HG02943 (cell line): ENCODE results near the gene DEF6.

Experiments
- ATAC-seq: cut with Tn5 transposase; IDR thresholded peaks from one replicate; pipeline ENCODE4 v1.9.1; 2021; ENCODE audit warnings: mild to moderate bottlenecking, low read depth, moderate library complexity; ENCODE audit not compliant: unreplicated experiment

Gene DEF6, protein sequence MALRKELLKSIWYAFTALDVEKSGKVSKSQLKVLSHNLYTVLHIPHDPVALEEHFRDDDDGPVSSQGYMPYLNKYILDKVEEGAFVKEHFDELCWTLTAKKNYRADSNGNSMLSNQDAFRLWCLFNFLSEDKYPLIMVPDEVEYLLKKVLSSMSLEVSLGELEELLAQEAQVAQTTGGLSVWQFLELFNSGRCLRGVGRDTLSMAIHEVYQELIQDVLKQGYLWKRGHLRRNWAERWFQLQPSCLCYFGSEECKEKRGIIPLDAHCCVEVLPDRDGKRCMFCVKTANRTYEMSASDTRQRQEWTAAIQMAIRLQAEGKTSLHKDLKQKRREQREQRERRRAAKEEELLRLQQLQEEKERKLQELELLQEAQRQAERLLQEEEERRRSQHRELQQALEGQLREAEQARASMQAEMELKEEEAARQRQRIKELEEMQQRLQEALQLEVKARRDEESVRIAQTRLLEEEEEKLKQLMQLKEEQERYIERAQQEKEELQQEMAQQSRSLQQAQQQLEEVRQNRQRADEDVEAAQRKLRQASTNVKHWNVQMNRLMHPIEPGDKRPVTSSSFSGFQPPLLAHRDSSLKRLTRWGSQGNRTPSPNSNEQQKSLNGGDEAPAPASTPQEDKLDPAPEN

DNA sequence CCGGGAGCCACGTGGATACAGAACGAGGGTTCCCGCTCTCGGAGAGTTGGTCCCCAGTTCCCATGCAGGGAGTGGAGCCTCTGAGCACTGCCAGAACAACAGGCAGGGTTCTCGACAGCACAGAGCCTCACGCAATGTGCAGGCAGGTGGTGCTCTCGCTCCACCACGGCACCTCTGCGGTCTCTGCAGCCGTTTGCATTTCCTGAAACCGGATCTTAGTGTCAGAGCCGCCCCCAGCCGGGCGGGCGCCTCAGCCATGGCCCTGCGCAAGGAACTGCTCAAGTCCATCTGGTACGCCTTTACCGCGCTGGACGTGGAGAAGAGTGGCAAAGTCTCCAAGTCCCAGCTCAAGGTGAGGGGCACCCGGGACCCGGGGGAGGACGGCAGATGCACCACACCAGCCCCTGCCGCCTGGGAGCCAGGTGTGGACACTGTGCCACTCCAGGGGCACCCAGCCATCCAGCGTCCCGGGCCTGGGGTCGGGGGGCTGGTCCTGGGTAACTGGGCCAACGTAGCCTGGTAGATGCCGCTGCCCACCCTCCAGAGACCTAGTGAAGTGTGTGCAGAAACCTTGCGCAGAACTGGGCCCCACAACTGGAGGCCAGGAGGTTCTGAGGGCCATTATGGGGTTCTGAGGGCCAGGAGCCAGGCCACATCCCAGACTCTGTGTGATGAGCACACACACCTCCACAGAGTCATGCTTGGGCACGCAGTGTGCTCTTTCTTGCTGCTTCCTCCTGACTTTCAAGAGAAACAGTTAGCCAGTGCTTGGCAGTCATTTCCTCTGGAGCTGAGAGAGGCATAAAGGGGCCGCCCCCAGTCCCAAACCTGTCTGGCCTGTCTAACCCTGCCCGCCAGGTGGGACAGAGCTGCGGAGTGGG, at the start of gene DEF6:
DEF6 (plus strand) TSS at position 218 of the 881 bp plus-strand sequence; CDS start at position 257, 39 bp downstream.
- ATAC-seq = peak; percentile 69

DNA sequence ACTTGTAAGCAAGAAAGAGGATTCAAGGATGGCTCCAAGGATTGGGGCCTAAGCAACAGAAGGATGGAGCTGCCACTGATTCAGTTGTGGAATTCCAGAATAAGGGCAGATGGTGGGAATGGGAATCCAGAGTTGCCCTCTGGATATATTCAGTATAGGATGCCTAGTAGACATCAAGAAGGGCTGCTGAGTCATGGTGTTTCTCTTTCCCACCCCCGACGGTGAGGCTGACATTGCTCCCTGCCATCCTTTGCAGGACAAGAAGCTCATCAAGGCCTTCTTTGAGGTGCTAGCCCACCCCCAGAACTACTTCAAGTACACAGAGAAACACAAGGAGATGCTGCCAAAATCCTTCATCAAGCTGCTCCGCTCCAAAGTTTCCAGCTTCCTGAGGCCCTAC, 49.3 kb upstream of the DEF6 start:
- no peak for ATAC-seq

DNA sequence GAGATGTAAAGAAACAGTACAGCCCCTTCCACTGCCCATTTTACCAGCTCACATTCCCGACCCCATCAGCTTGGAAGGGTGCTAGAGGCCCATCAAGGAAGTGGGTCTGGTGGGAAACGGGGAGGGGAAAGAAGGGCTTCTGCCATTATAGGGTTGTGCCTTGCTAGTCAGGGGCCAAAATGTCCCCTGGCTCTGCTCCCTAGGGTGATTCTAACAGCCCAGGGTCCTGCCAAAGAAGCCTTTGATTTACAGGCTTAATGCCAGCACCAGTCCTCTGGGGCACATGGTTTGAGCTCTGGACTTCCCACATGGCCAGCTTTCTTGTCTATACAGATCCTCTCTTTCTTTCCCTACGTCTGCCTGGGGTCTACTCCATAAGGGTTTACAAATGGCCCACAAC, 48.7 kb upstream of the DEF6 start:
- ATAC-seq = no peak

DNA sequence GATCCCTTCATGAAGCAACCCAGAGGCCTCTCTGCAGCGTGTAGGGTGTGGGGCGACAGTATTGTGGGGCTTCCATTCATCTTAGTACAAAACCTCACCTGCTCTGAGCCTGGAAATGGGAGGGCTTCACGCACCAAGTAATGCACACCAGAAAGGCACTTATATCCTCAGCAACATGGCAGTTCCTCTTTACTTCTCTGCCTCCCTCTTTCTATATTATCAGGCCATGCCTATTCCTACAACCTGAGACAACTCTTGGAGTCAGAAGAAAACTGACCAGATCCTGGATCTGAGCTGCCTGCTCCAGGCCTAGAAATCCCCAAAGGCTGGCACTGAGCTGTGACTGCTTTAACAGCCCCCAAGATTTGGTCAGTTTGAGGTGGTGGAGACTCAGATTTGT, 45.7 kb upstream of the DEF6 start:
- ATAC-seq = no peak

DNA sequence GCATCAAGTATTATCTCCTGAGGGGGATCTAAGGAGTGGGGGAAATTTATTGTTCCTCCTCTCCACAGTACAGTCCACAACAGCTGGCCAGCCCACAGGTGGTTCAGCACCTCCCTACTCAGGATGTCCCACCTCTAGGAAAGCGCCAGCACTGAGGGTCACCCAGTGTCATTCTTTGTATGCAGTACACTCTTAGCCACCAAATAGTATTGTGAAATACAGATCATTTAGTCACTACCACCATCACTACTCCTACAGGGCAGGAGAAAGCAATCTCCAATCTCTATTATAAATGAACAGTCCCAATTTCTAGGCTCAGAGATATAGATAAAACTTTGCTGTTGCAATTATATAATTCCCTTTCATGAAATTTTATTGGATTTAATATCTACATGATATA, 44.4 kb upstream of the DEF6 start:
- ATAC-seq = no peak

DNA sequence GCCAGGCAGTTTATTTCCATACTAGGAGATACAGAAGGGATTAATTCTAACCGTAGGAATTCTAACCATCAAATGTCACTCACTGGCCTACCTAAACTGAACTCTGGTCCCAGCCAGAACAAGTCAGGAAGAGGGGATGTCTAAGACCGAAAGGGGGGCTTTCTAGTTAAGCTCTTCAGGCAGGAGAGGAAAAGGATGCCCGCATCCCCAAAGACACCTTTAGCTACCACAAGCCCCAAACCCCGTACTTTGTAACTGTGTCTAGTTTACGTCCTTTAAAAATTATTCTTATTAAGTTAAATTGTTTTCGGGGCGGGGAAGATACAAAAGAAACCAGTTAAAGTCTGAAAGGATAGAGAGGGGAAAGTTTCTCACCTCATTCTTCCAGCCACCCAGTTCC, 39.3 kb upstream of the DEF6 start:
- no peak for ATAC-seq

DNA sequence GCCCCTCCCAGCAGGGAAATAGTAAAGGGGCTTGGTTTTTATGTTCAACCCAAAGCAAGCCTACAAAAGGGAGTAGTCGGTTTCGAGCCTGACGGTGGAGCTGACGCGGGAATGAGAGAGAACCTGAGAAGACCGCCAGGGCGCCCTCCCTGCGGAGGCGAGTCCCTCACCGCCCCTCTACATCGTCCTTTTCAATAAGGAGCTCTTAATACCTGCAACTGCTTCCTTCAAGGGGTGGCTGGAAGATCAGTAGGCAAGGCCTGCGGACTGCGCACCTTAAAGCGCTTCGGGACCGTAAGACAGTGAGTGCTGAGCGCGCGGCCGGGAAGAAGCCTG, 38.8 kb upstream of the DEF6 start:
- no peak for ATAC-seq

DNA sequence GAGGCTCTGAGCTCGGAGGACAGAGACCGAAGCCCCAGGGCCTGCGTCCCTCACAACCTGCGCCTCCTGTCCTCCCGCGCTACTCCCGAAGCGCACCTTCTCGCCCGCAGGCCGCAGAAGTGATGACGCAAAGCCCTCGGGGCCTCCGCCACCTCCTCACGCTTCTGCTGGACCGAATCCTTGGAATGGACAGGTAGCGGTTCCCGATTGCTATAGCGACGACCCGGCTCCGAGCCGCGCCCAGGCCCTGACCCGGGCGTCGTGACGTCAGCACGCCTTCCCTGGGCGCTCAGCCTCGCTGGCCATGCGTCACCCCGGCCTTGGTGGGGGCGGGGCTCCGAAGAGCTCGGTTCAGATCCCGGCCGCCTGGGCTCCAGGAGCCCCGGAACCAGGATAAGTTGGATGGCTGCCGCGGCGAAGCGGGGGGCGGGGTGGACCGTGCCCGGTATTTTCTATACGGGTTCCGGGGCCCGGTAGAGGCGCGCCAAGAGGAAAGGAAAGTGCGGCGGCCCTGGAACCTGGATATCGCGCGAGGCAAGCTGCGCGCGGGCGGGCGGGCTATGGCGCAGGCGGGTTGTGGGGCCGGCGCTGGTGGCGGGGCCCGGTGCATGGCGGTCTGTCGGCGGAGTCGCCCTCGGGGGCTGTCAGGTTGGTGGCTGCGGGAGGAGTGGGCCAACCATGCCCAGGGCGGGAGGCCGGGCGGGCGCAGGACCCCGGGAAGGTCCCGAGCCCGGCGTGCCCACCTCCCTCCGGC, 38.2 kb upstream of the DEF6 start, which contains the start of gene ZNF76:
ZNF76 (plus strand) TSS at position 542 of the 754 bp plus-strand sequence. CDS start 21,417 bp downstream, outside the sequence.
- ATAC-seq = peak; percentile 86

DNA sequence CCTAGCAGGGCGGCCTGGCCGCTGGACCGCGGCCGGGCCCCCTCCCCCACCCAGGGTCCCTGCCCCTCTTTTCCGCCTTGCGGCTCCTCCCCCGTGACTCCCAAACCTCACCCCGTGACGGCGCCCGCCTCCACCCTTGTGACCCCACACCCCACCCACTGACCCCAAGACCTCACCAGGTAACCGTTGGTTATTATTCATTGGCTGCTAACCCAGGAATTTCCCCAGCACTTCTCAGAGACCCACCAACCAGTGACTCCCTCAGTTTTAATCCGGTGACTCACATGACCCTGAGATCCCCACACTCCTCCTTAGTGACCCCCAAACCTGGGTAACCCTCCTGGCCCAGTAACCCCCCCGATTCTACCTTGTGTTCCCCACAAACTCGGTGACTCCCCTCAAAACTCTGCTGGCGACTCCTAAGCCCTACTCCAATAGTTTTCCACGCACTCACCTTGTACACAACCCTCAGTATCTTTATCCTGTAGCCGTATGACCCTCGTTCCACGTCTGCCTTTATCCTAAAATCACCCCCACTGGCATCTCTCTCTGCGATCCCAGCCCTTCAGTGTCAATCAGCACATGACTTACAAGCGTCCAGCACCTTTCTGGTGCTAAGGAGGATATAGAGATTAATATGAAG, 37.5 kb upstream of the DEF6 start:
- no peak for ATAC-seq

DNA sequence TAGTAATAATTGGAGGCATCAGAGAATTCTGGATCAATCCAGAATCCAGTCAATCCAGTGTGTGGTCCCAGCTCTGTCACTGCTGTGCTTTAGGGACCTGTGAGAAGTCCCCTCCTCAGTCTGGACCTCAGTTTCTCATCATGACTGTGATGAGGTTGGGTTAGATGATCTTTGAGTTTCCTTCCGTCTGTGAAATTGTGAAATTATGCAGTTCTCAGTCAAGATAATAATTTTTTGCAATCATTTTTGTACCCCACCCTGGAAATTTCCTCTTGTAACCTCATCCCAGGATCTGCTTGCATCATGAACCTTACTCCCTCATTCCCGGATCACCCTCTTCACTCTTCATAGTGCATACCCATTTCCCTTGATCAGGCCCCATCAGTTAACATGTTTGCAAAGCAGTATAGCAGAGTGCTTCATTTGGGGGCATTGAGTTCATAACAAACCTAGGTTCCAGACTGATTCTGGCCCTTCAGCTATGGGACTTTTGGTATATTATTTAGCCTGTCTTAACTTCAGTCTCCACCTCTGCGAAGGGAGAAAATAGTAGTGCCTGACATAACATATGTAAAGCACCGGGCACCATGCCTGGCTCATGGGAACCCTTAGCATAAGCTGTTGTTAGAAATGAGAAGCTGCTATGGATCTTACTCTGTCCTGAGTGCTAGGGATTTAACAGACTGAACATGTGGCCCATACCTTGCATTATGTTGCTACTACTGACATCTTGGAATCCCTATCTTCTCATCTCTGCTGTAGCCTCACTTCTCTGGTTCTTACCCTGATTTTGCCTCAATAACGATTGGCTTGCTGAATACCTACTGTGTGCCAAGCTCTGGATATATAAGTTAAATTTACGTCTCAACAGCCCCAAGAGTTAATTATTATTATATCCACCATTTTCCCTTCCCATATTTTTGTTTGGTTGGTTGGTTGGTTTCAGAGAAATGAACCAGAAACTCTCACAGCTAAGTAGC, 36.7 kb upstream of the DEF6 start:
- ATAC-seq = no peak

DNA sequence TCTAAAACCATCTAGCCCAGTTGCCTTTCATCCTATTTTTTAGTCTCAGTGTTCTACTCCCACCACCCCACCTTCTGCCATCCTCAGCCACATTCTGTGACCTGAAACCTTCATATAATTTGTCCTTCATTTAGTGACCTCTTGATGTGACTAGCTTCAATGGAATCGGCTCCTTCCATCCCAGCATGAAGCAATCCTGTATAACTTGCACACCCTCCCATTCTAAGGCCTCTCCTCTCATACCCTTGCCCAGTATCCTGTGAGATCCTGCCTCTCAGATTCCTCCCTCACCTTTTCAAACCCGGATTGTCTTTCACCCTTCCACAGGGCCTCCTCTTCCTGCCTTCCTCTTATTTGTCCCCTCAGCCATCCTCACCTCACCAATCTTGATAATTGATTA, 35.0 kb upstream of the DEF6 start:
- no peak for ATAC-seq

DNA sequence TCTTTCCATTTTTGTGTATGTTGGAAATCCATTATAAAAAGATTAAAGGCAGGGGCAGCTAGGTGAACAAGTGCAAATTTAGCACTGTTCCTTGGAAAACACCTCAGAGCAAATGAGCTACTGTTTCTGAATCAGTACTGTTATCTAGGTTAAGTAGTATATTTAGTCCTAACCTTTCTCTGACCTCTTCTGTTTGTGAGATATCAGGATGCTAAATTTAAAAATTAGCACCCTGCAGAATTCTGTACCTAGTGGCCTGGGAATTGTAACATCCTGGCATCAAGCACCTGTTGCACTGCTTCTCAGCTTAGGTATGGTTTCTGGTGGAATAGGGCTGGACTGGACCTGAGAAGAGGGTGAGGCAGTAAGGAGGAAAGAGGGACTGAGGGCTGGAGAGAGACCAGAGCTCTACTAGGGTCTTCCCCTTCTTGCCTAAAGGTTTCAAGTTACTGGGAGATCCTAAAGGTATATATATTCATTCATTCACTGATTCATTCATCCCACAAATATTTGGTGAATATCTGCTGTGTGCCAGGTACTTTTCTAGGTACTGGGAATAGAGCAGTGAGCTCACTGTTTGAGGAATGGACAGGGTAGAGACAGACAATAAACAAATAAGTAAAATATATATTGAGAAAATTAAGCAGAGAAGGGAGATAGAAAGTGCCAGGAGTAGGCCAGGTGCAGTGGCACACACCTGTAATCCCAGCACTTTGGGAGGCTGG, 32.9 kb upstream of the DEF6 start:
- ATAC-seq = no peak

DNA sequence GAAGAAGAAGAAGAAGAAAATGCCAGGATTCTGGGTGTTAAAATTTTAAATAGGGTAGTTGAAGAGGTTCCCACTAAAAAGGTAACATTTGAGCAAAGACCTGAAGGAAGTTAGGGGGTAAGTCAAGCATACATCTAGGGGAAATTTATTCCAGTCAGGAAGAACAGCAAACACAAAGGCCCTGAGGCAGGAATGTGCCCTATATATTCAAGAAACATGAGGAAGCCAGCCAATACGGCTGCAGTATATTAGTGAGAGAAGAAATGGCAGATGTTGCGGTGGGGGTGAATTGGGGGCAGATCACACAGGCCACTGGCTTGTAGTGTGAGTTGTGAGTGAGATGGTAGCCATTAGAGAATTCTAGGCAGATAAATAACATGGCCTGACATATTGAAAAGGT, 32.1 kb upstream of the DEF6 start:
- ATAC-seq = no peak

DNA sequence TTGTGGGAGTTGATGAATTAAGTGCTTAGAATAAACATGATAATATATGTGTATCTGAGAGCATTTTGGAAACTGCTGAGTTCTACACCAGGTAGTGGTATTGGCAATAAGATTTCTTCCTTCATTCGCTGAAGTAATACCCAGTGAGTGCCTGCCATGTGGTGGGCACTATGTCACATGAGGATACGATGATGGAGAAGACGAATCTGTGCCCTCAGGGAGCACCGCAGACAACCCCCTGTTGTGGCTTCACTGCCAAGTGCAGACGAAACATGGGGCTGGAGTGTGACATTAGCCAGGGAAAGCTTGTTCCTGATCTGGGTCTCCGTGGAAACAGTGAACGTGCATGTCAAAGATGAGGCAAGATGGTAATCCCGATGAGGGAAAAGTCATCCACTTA, 30.2 kb upstream of the DEF6 start:
- no peak for ATAC-seq

DNA sequence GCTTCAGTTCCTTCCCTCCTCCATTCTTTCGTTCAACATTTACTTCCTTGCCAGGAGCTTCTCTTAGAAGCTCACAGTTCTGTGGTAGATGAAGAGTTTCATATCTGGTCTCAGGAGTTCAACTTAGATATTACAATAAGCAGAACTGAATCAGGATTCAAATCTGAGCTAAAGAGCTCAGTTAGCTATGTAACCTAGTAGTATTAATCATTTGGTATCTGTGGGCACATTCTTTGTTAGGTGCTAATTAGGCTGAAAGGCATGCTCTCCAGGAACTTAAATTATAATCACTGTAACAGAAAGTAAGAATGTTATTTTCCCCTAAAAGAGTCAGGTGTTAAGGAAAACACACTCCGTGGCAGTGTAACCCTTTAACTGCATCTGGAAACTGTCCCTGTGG, 29.7 kb upstream of the DEF6 start:
- ATAC-seq = no peak

DNA sequence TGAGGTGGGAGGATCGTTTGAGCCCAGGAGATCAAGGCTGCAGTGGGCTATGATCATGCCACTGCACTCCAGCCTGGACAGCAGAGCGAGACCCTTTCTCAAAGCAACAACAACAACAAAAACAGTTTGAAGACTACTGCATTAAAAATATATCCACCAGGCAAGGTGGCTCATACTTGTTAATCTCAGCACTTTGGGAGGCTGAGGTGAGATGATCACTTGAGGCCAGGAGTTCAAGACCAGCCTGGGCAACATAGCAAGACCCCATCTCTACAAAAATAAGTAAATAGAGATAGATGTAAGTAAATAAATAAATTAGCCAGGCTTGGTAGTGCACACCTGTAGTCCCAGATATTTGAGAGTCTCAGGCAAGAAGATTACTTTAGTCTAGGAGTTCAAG, 25.6 kb upstream of the DEF6 start:
- ATAC-seq = no peak

DNA sequence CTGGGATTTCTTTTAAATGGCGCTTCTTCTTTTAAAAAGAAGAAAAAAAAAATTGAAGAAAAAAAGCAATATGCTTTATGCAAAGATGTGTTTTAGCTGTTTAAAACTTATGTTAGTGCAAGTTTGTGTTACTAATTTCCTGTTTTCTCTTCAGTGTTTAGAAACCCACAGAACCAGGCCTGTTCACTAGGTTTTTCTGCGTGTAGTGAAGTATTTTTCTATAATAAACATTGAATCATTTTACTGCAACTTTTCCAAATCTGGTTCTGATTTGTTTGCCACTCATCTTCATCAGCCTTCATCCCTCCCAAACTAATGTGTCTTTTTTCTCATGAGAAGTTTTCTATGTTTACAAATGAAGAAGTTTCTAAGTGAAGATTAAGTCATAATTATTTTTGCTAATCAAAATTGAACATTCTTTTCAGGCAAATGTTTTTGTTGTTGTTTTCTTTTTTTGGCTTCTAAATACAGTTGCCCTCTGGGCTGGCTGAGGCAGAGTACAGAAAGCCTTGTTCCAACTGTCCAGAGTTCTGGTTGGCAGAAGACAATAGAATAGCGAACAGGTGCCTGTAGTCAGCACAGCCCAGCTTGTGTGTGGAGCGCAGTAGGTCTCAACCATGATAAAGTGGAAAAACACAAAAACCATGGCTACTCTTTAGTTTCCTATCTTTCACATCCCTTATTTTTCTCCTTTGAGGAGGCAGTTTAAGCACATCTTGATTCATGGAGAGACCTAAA, 23.6 kb upstream of the DEF6 start:
- ATAC-seq = no peak
